Activated B cell treated with CpG ODN at 0.5 μM for 24 hours (primary cell): ENCODE measurements around the gene SNX32. TPM values are rescaled to one million over a fixed set of nuclear protein-coding genes. Genes with fewer than 3 reads are reported as not detected.

Experiments used
- ATAC-seq: fragments of 200-7000 bp; cut with Tn5 transposase; one replicate; pipeline ENCODE4 v1.10.0; 2021; ENCODE audit warnings: low read depth, mild to moderate bottlenecking, moderate library complexity
- CTCF ChIA-PET: fragments of 350-600 bp; sonication (Branson Sonifier 250); formaldehyde crosslinking; loops from one replicate; lab custom pipeline; 2021; ENCODE audit warnings: antibody characterized with exemption; lab: Charles Lee
- POLR2A ChIA-PET: fragments of 350-600 bp; sonication (Branson Sonifier 250); formaldehyde crosslinking; loops from one replicate; lab custom pipeline; 2021; ENCODE audit warnings: antibody characterized with exemption; lab: Charles Lee
- DNase-seq: peaks from one replicate; pipeline ENCODE4 v3.0.0; 2022
- H3K27ac Mint-ChIP-seq: one replicate; pipeline ENCODE4 v1.8.0; 2020; ENCODE audit warnings: mixed read lengths
- H3K27me3 Mint-ChIP-seq: one replicate; pipeline ENCODE4 v1.8.0; 2021; ENCODE audit warnings: mixed read lengths
- H3K36me3 Mint-ChIP-seq: one replicate; pipeline ENCODE4 v1.8.0; 2021; ENCODE audit warnings: low read depth, mixed read lengths
- H3K4me1 Mint-ChIP-seq: one replicate; pipeline ENCODE4 v1.8.0; 2021; ENCODE audit warnings: mixed read lengths
- H3K4me3 Mint-ChIP-seq: one replicate; pipeline ENCODE4 v1.8.0; 2020; ENCODE audit warnings: mild to moderate bottlenecking, mixed read lengths
- H3K9me3 Mint-ChIP-seq: one replicate; pipeline ENCODE4 v1.8.0; 2020; ENCODE audit warnings: mixed read lengths
- intact Hi-C: fragments of 100-400 bp; cut with micrococcal nuclease; formaldehyde crosslinking; loops from one replicate; pipeline ENCODE4 v1.15.1; 2024
- total RNA-seq: library from RNA; stranded (reverse); gene quantifications from 2 replicates; pipeline ENCODE4 v1.2.3, GENCODE V29; 2022
- TF ChIP-seq, protein P1 (sequence below): fragments of 200-600 bp; IDR thresholded peaks from one replicate; pipeline ENCODE4 v1.8.0; 2022; ENCODE audit warnings: antibody characterized with exemption, mild to moderate bottlenecking

The SNX32 gene
- total RNA-seq, 1 donor from 2014 or later, result 1.0 TPM

DNA sequence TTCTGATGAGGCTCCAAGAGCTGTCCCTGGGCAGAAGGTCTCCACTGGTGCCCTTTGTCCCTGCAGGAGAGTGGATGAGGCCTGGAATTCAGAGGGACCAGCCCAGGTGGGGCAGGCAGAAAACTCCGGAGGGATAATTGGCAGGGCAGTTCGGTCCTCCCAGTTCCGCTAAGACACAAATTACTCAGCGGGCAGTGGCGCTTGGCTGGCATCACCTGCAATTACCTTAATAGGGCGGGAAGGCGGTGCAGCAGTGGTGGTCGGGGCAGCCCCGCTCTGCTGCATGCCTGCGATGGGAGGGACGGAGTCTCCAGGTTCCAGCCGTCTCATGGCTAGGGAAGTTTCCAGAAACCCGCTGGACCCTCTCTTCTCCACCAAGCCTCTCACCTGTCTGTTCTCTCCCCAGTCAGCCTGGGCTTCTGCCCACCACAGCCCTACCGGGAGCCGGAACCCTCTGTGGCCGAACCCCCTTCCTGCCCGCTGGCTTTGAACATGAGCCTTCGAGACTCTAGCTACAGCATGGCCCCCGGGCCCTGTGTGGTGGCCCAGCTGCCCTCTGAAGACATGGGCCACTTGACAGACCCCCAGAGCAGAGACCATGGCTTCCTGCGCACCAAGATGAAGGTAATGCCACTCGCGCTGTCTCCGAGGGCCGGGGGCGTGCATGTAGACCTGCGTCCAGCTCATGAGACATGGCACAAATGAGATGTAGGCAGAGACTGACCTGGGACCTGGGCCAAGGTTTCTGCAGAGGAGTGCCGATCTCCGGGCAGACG, 40.0 kb upstream of the SNX32 start:
- peaks cover 29% of the 10 kb centered on the region for H3K4me1 Mint-ChIP-seq
- no peak overlapping the region for H3K27ac Mint-ChIP-seq
- ATAC-seq (no peak), DNase-seq (no peak)
- no peaks in the 10 kb centered on the region for H3K36me3 Mint-ChIP-seq
- intact Hi-C loops, result no loop called here
- ChIA-PET POLR2A (interaction anchor here (1.2 kb wide), 1 partner anchor 10 kb away, joined by 3 read pairs; no protein-coding TSS in a partner anchor), CTCF (no interaction called here)
- no peak overlapping the region for H3K4me3 Mint-ChIP-seq
- no peaks in the 10 kb centered on the region for H3K9me3 Mint-ChIP-seq
- TF ChIP-seq, protein P1, sequence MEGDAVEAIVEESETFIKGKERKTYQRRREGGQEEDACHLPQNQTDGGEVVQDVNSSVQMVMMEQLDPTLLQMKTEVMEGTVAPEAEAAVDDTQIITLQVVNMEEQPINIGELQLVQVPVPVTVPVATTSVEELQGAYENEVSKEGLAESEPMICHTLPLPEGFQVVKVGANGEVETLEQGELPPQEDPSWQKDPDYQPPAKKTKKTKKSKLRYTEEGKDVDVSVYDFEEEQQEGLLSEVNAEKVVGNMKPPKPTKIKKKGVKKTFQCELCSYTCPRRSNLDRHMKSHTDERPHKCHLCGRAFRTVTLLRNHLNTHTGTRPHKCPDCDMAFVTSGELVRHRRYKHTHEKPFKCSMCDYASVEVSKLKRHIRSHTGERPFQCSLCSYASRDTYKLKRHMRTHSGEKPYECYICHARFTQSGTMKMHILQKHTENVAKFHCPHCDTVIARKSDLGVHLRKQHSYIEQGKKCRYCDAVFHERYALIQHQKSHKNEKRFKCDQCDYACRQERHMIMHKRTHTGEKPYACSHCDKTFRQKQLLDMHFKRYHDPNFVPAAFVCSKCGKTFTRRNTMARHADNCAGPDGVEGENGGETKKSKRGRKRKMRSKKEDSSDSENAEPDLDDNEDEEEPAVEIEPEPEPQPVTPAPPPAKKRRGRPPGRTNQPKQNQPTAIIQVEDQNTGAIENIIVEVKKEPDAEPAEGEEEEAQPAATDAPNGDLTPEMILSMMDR, result no peak
- peaks cover 6% of the 10 kb centered on the region for H3K27me3 Mint-ChIP-seq

DNA sequence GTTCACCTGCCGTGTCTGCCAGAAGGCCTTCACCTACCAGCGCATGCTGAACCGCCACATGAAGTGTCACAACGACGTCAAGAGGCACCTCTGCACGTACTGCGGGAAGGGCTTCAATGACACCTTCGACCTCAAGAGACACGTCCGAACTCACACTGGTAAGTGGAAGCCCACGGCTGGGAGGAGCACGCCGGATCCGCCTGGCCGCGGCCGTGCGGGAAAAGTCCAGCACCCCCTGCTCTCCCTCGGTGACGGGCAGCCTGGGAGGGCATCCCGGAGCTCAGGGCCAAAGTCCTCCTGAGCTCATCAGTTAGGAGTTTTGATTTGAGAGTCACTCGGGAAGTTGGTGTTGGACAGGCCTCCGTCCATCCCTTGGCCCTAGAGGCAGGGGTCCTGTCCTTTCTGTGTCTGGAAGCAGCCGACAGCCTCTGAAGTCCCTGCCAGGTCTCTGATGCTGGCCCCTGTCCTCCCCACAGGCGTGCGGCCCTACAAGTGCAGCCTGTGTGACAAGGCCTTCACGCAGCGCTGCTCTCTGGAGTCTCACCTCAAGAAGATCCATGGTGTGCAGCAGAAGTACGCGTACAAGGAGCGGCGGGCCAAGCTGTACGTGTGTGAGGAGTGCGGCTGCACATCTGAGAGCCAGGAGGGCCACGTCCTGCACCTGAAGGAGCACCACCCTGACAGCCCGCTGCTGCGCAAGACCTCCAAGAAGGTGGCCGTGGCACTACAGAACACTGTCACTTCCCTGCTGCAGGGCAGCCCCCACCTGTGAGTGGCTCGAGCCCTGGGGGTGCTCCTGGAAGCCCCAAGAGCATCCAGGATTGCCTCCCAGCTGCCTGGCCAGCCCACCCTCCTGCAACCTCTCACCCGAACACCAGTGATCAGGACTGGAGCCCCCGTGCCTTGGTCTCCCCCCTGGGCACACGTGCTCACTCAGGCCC, 38.9 kb upstream of the SNX32 start:
- POLR2A ChIA-PET, result interaction anchor here (1.0 to 1.2 kb wide), 2 partner anchors 11 to 14 kb away, joined by 3 read pairs; partner anchors contain the start of gene AP5B1
- H3K27ac Mint-ChIP-seq, result no peak overlapping the region
- CTCF ChIA-PET, result no interaction called here

DNA sequence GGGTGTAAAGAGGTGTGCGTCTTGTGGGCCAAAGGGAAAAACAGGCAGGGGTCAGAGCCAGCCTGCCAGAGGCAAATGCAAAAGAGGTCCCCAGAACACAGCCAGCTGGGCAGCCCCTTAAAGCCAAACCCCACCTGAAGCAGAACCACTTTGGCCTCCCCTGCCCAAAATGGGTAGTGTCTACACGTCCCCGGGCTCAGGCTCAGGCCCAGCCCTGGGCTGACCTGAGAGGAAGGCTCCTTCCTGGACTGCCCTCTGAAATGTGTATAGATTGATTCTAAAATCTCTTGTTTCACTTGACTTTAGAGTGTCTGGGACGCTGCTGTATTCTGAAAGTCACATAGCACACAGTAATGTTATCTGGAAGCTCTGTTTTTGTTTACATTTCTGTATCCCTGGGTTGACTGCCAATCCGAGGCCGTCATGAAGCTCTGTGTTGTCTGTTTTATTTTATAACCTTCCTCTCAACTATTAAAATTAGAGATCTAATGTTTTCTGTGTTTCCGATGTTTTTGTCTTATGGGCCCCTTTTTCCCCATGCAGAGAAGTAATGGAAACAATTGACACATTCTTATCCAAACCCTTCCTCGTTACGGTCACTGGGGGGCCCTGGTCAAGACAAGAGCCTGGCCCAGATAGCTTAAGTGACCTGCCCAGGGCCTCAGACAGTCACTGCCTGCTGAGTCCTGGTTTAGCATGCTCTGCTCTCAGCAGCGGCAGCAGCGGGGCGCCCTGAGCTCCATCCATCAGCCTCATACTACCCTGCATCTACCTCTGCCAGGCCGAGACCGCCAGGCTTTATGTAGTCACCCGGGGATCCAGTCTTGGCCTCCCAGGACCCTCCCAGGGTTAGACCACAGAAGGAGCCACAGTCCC, 36.8 kb upstream of the SNX32 start:
- TF ChIP-seq, protein P1, result no peak
- Mint-ChIP-seq H3K9me3 (no peaks in the 10 kb centered on the region), H3K36me3 (no peaks in the 10 kb centered on the region), H3K4me1 (peaks cover 9% of the 10 kb centered on the region), H3K27ac (no peak overlapping the region), H3K27me3 (peaks cover 4% of the 10 kb centered on the region), H3K4me3 (no peak overlapping the region)
- ChIA-PET CTCF (no interaction called here), POLR2A (no interaction called here)
- intact Hi-C loops, result no loop called here
- no peak for ATAC-seq
- no peak for DNase-seq

More for the DNA sequence above, 38.9 kb upstream of the SNX32 start:
- DNase-seq (no peak), ATAC-seq (no peak)
- intact Hi-C loops, result no loop called here
- peaks cover 4% of the 10 kb centered on the region for H3K27me3 Mint-ChIP-seq
- H3K9me3 Mint-ChIP-seq, result no peaks in the 10 kb centered on the region
- H3K4me3 Mint-ChIP-seq, result no peak overlapping the region
- H3K36me3 Mint-ChIP-seq, result no peaks in the 10 kb centered on the region
- peaks cover 25% of the 10 kb centered on the region for H3K4me1 Mint-ChIP-seq
- TF ChIP-seq, protein P1, result no peak

DNA sequence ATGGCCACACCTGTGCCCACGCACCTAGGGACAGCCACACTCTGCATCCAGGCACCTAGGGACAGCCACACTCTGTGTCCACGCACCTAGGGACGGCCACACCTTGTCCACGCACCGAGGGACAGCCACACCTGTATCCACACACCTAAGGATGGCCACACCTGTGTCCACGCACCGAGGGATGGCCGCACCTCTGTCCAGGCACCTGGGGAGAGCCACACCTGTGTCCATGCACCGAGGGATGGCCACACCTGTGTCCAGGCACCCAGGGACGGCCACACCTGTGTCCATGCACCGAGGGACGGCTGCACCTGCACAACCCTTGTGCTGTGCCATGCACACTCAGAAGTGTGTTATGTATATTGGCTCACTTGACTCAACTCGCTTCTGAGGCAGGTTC, 36.1 kb upstream of the SNX32 start:
- intact Hi-C loops, result no loop called here
- DNase-seq, result no peak
- Mint-ChIP-seq H3K27me3 (peaks cover 6% of the 10 kb centered on the region), H3K9me3 (no peaks in the 10 kb centered on the region), H3K27ac (no peak overlapping the region), H3K4me3 (no peak overlapping the region), H3K36me3 (no peaks in the 10 kb centered on the region), H3K4me1 (peaks cover 5% of the 10 kb centered on the region)
- ATAC-seq, result no peak
- TF ChIP-seq, protein P1, result no peak
- POLR2A ChIA-PET, result interaction anchor here (1.5 kb wide), 1 partner anchor 62 kb away, joined by 3 read pairs; the partner anchor contains the start of gene MUS81
- CTCF ChIA-PET, result interaction anchor here (1.7 kb wide), 1 partner anchor 28 kb away, joined by 5 read pairs; no protein-coding TSS in a partner anchor
